Esophagus mucosa (tissue), 1 donor: ENCODE data around the gene KCTD5. TPM values are rescaled to one million over a fixed set of nuclear protein-coding genes. Genes with fewer than 3 reads are reported as not detected.
"Not testable (repeated sequence)": the region's sequence is repeated elsewhere in the genome, so short reads cannot be mapped to it uniquely, and the experiment has no call there.

Experiments used
- ATAC-seq: fragments of 200-7000 bp; cut with Tn5 transposase; one replicate; pipeline ENCODE4 v1.9.1; 2020
- total RNA-seq: library from RNA; stranded (reverse); gene quantifications from one replicate; pipeline ENCODE4 v1.2.4, GENCODE V29; 2023
- donor health status: DM: yes; HTN: yes; CAD: no.

KCTD5 gene, protein sequence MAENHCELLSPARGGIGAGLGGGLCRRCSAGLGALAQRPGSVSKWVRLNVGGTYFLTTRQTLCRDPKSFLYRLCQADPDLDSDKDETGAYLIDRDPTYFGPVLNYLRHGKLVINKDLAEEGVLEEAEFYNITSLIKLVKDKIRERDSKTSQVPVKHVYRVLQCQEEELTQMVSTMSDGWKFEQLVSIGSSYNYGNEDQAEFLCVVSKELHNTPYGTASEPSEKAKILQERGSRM
- 37.7 TPM for total RNA-seq

DNA sequence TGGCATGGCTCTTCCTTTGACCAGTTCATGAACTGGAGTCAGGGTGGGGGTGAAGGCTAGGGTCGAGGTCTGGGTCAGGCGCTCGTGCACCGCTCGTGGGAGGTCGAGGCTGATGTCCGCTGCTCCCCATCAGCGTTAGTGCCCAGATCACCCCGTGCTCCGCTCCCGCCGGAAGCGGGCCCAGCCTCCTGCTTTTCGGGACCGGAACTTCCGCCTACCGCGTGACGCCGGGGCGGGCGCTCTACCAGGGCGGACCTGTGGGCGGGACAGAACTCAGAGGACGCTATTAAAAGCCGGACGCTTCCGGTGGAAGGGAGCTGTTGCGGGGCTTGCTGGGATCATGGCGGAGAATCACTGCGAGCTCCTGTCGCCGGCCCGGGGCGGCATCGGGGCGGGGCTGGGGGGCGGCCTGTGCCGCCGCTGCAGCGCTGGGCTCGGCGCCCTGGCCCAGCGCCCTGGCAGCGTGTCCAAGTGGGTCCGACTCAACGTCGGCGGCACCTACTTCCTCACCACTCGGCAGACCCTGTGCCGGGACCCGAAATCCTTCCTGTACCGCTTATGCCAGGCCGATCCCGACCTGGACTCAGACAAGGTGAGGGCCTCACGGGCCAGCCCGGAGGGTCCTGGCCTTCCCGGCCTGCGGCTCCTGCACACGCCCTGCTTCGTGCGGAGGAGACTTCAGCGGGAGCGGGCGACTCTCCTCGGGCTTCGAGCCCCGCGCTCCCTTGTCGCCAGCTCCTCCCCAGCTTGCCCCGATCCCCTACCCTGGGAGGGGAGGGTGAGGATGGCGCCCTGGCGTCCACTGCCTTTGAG is at the start of gene KCTD5:
TSS of gene KCTD5 (plus strand) at position 315 of the 813 bp plus-strand sequence. CDS start at position 341, 26 bp downstream.
- peak; percentile 94 for ATAC-seq

DNA sequence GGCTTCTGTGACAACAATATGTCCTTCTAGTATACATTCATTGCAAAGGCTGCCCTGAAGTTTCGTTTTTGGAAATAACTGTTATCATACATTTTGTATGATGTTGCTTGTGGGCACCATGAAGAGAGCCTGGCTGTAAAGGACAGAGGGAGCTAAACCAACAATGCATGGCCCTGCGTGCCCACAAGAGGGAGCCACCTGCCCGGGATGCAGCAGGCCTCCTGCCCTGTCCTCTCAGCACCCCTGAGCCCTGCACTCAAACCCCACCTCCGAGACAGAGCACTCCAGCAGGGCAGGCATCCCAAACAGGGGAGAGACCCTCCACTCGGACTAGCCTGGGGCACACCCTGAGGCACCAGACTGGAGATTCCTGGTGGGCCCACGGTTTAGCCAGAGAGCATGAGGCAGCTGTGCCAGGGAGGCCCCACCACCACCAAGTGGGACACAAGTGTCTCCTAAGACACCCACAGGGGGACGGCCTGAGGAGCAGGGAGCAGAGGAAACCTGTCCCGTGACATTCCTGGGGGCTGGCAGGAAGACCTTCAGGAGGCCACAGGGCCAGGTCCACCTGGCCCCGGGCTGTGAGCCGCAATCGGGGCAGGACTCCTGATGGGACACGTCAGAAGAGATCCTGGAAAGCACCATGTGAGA is 43.1 kb upstream of the KCTD5 start:
- peak; percentile 82 for ATAC-seq

DNA sequence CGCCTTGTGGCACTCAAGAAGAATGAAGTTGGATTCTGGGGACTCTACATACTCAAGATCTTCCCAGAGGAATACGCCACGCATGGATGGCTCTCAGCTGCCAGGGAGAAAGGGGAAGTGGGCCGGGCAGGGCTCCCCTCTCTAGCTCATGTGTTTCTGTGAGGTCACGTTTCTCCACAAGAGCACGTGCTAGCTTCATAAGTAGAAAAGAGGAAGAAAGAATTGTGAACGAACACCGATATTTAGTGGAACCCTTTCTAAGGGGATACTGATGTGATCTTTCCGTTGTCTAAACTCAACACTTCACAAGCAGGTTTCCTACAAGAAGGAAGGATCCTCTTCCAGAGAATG is 42.6 kb upstream of the KCTD5 start:
- ATAC-seq = peak; percentile 6

DNA sequence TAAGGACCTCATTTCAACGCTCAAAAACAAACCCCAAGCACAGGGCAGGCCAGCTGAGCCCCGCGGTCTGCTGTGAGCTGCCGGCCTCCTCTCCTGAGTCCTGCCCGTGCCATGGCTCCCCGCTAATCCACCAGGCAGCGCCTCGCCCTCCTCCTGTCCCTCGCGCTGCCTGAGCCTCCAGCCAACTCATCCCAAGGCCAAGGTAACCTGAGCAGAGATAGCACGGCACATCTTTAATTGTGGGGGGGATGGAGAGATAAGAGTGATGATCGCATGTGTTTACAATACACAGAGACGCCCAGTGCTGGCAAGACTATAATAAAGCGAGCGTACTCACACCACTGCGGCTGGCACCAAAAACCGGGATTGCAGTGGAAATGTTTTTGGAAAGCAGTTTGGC is 39.8 kb upstream of the KCTD5 start:
- ATAC-seq = not testable (repeated sequence)

DNA sequence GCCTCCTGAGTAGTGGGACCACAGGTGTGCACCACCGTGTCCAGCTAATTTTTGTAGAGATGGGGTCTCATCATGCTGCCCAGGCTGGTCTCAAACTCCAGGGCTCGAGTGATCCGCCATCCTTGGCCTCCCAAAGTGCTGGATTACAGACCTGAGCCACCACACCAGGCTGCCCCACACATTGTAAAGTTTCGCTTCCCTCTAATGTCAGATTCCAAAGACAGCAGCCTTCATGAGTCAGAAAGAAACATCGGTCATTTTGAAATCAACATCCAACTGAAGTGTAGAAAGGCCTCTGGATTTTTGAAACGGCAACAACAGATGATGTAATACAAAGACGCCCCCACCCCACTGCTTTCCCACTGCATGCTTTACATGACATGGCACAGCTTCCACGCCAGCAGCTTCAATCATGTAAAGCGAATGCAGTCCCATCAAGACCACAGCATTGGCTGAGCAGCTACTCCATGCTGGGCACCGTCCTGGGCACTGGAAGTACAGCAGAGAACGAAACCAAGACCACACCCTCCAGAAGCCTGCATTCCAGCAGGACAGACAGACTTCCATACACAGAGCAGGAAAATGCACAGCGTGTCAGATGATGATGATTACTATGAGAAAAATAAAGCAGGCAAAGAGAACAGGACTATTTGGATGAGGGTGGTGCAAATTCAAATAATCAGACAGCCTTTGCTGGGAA is 37.4 kb upstream of the KCTD5 start:
- not testable (repeated sequence) for ATAC-seq

DNA sequence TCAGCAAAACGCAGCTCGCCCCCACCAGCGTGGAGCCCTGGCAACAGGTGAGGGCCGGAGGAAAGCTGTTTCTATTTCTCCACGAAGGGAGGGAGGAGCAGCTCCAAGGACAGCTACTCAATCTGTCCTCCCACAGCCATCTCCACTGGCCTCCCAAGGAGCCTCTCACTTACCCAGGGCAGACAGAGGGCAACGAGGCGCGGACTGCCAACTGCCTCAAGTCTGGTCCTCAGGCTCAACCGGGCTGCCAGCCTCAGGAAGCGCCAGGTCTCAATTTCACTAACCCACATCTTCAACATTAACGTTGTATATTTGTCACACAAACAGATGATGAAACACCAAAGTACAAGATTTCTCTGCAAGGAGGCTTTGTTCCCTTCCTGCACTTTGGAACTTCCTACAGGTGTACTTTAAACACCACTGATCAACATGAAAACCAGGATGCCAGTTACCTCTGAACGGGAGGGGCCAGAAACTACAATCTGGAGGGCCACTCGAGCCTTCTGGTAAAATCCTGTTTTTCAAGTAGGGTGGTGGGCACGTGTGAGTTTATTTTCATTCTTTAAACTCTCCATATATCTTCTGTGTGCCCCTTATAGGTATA is 31.0 kb upstream of the KCTD5 start:
- peak; percentile 7 for ATAC-seq

DNA sequence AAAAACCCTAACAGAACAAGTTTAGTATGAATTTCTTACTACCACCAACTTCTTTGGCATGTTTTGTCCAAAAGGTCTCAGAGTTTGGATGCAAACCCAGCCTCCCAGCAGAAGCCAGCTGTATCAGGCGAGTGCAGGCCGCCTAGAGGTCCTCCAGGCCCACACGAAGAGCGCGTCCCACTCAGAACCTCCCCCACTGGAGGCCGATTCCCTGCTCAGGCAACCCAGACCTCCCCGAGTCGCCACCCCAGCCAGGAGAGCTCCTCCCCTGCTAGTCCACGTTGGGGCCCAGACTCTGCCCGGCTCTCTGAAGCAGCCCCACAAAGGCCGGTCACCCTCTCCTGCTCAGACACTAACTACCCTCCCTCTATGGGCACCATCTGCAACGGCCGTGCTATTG is 28.4 kb upstream of the KCTD5 start:
- ATAC-seq = not testable (repeated sequence)

DNA sequence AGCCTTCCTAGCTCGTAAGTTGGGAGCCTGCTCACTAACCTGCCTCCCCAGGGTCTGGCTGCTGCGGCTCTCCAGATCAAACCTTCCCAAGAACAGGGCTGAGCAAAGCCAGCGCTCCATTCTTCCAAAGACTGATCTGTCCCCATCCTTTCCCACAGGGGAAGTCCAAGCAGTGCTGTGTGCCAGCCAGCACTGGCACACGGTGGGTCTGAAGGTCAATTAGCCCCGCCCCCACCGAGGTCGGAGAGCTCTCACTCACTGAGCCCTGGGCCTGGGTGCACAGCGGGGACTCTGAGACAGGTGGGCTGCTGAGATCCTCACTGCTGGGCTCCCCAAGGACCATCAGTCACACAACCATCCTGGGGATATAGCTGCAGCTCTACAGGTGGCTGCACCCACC is 27.4 kb upstream of the KCTD5 start:
- ATAC-seq = peak; percentile 15

DNA sequence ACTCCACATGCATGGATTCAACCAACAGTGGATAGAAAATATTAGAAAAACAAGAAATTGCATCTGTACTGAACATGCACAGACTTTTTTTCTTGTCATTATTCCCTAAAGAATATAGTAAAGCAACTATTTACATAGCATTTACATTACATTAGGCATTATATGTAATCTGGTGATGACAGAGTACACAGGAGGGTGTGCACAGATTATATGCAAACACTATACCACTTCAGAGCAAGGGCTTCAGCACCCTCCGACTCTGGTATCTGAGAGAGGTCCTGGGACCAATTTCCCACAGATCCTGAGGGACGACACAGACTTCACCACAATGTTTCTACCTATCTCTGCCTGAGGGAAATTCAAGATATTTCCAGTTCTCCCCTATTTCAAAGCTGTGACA is 25.3 kb upstream of the KCTD5 start:
- no peak for ATAC-seq

DNA sequence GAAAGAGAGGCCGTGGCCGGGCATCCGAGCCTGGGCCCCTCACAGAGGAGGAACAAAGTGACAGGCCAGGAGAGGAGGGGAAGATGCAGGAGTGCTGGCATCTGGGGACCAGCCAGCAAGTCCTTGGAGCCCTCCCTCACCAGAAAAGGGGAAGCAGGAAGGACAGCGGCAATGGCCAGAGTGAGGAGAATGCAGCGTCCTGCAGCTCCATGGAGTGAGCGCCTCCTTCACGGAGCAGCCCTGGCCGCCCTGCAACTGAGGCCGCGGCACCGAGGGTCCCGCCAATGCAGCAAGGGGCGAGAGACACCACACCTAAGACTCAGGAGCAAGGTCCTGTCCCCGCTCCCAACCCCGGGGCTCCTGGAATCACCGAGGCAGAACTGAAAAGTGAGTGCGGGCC is 24.5 kb upstream of the KCTD5 start:
- ATAC-seq = peak; percentile 22

DNA sequence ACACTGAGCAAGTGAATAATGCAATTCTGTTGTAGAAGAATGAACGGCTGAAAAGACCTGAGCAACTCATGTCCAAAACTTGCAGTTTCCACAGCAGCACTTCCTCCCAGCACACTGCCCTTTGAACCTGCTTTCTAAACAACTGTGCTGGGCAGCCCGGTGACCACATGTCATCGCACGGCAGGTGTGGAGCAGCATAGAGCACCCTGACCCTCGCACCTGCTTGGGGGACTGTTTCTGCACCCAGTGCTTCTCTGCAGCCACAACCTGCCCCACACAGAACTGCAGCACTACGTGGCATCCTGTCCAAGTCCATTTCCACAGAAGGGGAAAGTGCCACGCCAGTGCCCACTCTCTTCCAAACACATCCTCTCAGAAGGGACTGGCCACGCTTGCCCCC is 22.8 kb upstream of the KCTD5 start:
- ATAC-seq = not testable (repeated sequence)

DNA sequence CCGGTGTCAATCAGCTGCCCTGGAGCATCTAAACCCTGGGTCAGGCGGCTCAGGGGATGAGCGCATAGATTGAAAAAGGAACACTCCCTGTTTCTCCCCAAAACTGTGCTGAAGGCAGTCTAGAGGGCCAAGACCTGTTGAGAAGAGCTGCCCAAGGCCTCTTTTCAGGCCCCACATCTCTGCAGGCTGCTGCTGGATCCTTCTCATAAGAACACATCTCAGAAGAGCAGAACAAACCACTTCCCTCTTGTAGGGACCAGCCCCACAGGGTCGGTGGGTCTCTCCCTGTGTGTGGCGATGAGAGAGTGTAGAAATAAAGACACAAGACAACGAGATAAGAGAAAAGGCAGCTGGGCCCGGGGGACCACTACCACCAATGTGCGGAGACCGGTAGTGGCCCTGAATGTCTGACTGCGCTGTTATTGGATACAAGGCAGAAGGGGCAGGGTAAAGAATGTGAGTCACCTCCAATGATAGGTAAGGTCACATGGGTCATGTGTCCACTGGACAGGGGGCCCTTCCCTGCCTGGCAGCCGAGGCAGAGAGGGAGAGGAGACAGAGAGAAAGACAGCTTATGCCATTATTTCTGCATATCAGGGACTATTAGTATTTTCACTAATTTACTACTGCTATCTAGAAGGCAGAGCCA is 22.2 kb upstream of the KCTD5 start:
- ATAC-seq = not testable (repeated sequence)

DNA sequence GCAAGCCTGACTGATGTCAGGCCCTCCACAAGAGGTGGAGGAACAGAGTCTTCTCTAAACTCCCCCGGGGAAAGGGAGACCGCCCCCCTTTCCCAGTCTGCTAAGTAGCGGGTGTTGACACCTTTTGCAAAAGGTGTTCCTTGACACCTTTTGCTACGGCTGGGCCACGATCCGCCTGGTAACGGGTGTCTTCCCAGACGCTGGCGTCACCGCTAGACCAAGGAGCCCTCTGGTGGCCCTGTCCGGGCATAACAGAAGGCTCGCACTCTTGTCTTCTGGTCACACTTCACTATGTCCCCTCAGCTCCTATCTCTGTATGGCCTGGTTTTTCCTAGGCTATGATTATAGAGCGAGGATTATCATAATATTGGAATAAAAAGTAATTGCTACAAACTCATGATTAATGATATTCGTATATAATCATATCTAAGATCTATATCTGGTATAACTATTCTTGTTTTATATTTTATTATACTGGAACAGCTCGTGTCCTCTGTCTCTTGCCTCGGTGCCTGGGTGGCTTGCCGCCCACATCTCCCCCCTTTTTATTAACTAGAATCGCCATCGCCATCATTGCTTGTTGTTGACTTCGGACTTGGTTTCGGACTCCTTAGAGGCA is 21.5 kb upstream of the KCTD5 start:
- ATAC-seq = not testable (repeated sequence)

DNA sequence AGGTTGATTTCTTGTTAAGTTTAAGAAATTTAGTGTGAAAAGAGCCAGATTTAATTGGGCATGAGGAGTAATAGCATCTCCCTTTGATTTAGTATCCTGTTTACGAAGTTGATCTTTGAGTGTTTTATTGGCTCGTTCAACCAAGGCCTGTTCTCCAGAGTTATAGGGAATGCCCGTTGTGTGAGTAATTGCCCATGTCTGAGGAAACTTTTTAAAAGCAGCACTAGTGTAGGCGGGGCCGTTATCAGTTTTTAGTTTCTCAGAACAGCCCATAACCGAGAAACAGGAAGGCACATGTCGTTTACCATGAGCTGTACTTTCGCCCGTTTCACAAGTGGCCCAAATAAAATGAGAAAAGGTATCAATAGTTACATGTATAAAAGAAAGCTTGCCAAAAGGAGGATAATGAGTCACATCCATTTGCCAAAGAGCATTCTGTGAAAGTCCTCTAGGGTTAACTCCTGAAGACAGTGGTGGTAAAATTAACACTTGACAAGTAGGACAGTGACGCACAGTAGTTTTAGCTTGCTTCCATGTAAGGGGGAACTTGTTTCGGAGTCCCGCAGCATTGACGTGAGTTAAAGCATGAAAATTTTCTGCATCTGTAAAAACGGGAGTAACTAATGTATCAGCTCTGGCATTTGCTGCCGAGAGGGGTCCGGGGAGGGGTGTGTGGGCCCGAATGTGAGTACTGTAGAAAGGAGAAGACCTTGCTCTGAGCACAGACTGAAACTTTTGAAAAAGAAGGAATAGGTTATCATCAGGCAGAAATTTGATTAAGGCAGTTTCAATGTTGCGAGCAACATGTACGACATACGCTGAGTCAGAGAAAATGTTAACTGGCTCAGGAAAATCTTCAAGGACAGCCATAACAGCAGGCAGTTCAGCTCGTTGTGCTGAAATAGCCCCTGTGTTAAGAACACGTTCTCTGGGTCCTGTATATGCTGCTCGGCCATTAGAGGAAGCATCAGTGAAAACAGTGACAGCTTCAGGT is 18.5 kb upstream of the KCTD5 start:
- ATAC-seq = peak; percentile 75

DNA sequence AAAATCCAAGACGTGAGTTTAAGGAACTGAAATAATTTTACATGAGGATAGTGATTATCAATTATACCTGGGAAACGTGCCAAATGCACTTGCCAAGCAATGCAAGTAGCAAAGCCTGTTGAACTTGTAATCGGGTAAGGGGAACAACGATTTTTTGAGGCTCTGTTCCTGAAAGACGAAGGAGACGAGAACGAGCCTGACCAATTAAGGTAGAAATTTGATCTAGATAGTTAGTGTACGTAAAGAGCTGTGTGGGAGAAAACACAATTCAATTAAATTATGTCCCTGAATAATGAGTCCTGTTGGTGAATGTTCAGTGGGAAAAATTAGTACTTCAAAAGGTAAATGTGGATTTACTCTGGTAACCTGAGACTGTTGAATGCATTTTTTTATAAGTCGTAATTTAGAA is 17.7 kb upstream of the KCTD5 start:
- peak; percentile 11 for ATAC-seq

DNA sequence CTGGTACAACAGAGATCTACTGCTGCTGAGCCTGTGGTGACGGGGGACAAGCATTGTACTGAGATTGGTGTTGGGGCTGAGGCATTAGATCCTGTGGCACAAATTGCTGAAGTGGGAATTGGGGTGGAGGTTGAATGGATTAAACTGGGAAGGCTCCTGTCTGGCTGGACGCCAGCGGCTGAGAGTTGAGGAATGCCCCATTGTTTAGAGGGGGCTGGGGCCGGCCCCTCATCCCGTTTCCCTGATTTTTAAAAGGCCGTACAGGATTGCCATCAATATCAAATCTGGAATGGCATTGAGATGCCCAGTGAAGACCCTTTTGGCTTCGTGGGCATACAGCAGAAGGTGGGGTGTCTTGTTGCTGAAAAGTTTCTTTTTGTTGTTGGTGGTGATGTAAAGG is 15.7 kb upstream of the KCTD5 start:
- ATAC-seq = not testable (repeated sequence)

DNA sequence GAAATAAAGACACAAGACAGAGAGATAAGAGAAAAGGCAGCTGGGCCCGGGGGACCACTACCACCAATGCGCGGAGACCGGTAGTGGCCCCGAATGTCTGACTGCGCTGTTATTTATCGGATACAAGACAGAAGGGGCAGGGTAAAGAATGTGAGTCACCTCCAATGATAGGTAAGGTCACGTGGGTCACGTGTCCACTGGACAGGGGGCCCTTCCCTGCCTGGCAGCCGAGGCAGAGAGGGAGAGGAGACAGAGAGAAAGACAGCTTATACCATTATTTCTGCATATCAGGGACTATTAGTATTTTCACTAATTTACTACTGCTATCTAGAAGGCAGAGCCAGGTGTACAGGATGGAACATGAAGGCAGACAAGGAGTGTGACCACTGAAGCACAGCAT is 12.7 kb upstream of the KCTD5 start:
- not testable (repeated sequence) for ATAC-seq

DNA sequence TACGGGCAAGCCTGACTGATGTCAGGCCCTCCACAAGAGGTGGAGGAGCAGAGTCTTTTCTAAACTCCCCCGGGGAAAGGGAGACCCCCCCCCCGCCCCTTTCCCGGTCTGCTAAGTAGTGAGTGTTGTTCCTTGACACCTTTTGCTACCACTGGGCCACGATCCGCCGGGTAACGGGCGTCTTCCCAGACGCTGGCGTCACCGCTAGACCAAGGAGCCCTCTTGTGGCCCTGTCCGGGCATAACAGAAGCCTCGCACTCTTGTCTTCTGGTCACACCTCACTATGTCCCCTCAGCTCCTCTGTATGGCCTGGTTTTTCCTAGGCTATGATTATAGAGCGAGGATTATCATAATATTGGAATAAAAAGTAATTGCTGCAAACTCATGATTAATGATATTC is 12.3 kb upstream of the KCTD5 start:
- ATAC-seq = not testable (repeated sequence)

DNA sequence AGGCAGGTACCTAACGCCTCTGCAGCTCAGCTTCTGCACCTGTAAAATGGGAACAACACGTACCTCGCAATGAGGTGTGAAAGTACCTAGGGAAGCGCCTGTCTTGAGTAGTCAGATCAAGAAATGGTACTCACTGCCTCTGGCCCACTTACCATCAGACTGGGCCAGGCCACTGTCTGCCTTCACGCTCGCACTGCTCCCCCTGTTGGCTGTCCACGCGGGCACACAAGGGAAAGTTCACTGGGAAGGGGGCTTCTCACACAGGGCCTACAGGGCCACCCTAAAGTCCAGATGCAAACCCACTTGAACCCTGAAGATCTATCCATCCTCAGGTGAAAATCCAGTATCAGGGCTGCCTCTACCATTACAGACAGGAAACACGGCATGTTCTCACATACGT is 11.1 kb upstream of the KCTD5 start:
- ATAC-seq = not testable (repeated sequence)

DNA sequence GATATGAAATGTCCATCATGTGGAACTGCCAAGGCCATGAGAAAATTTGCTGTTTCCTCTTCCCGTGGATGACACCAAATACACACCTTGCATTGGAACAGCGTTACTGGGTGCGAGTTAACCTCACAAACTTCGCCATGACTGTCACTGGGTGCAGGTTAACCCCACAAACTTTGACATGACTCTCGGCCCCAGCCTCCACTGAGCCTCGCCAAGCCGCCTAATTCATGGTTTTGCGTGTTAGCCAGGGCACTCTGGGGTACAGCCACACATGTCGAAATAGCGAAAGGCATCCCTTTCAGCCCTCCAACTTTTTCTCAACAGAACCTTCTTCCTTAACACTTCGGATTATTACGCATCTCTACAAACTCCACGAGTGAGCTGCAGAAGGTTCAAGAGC is 10.6 kb upstream of the KCTD5 start:
- ATAC-seq = no peak
